Calu3 (cell line): ENCODE data around the gene GNA14. TPM values are rescaled to one million over a fixed set of nuclear protein-coding genes. Genes with fewer than 3 reads are reported as not detected.

Experiments used
- BruUV-seq: library from RNA; stranded (reverse); fragments of 400-500 nt; replicated peaks from 2 replicates; lab custom pipeline; 2021; lab: Mats Ljungman, UMichigan
- CTCF ChIA-PET: fragments of 300-600 bp; sonication (Branson Sonifier 250); formaldehyde crosslinking; loops from one replicate; lab custom pipeline; 2022; ENCODE audit warnings: antibody characterized with exemption; lab: Charles Lee
- DNase-seq: peaks from one replicate; pipeline ENCODE4 v3.0.0; 2022
- H3K27ac Mint-ChIP-seq: one replicate; pipeline ENCODE4 v1.8.0; 2022; ENCODE audit warnings: mixed read lengths; ENCODE audit not compliant: unreplicated experiment
- H3K27me3 Mint-ChIP-seq: one replicate; pipeline ENCODE4 v1.8.0; 2022; ENCODE audit warnings: mixed read lengths; ENCODE audit not compliant: unreplicated experiment
- H3K36me3 Mint-ChIP-seq: one replicate; pipeline ENCODE4 v1.8.0; 2022; ENCODE audit warnings: mild to moderate bottlenecking, moderate library complexity, mixed read lengths; ENCODE audit not compliant: insufficient read depth, unreplicated experiment
- H3K4me1 Mint-ChIP-seq: one replicate; pipeline ENCODE4 v1.8.0; 2022; ENCODE audit warnings: mild to moderate bottlenecking, low read depth, mixed read lengths; ENCODE audit not compliant: unreplicated experiment
- H3K4me3 Mint-ChIP-seq: one replicate; pipeline ENCODE4 v1.8.0; 2022; ENCODE audit warnings: mild to moderate bottlenecking, low read depth, moderate library complexity, mixed read lengths; ENCODE audit not compliant: unreplicated experiment
- H3K9me3 Mint-ChIP-seq: one replicate; pipeline ENCODE4 v1.8.0; 2022; ENCODE audit warnings: low read depth, mixed read lengths; ENCODE audit not compliant: unreplicated experiment
- CTCF ChIP-seq: fragments of 200-600 bp; IDR thresholded peaks from one replicate; pipeline ENCODE4 v1.8.0; 2022; ENCODE audit warnings: antibody characterized with exemption; ENCODE audit not compliant: unreplicated experiment
- intact Hi-C: fragments of 100-400 bp; cut with micrococcal nuclease; formaldehyde crosslinking; loops from one replicate; pipeline ENCODE4 v1.10.0; 2022; ENCODE audit not compliant: unreplicated experiment
- total RNA-seq: library from RNA; stranded (reverse); gene quantifications from 2 replicates; pipeline ENCODE4 v1.2.3, GENCODE V29; 2022

GNA14 gene
- total RNA-seq, 1 experiment from 2014 or later, result not detected

- no peak for TF ChIP-seq CTCF
- H3K4me1 Mint-ChIP-seq, result peaks cover 8% of the 10 kb centered on the region
- no peaks in the 10 kb centered on the region for H3K36me3 Mint-ChIP-seq
- H3K4me3 Mint-ChIP-seq, result no peak overlapping the region
- H3K27ac Mint-ChIP-seq, result no peak overlapping the region
- no peak for DNase-seq
- CTCF ChIA-PET, result no interaction called here
- H3K27me3 Mint-ChIP-seq, result peaks cover 14% of the 10 kb centered on the region
- H3K9me3 Mint-ChIP-seq, result no peaks in the 10 kb centered on the region
- no TSS peak for BruUV-seq
- intact Hi-C loops, result no loop called here
Observed at GRCh38 chr9:77453825-77454647, 194.1 kb downstream of the GNA14 start.

GRCh38 chr9:77451507-77451906 lies 196.6 kb downstream of the GNA14 start:
- no peak for TF ChIP-seq CTCF
- BruUV-seq, result no TSS peak
- H3K36me3 Mint-ChIP-seq, result no peaks in the 10 kb centered on the region
- no peak overlapping the region for H3K27ac Mint-ChIP-seq
- no peak overlapping the region for H3K4me3 Mint-ChIP-seq
- CTCF ChIA-PET, result no interaction called here
- H3K27me3 Mint-ChIP-seq, result peaks cover 14% of the 10 kb centered on the region
- H3K9me3 Mint-ChIP-seq, result no peaks in the 10 kb centered on the region
- no peaks in the 10 kb centered on the region for H3K4me1 Mint-ChIP-seq
- DNase-seq, result no peak
- intact Hi-C loops, result no loop called here

- H3K27ac Mint-ChIP-seq, result no peak overlapping the region
- peaks cover 14% of the 10 kb centered on the region for H3K27me3 Mint-ChIP-seq
- H3K9me3 Mint-ChIP-seq, result no peaks in the 10 kb centered on the region
- no peak overlapping the region for H3K4me3 Mint-ChIP-seq
- BruUV-seq, result no TSS peak
- no peaks in the 10 kb centered on the region for H3K36me3 Mint-ChIP-seq
- intact Hi-C loops, result no loop called here
- DNase-seq, result no peak
- CTCF ChIA-PET, result interaction anchor here (0.9 kb wide), 1 partner anchor 17 kb away, joined by 3 read pairs; no protein-coding TSS in a partner anchor
- TF ChIP-seq CTCF, result no peak
- H3K4me1 Mint-ChIP-seq, result no peaks in the 10 kb centered on the region
Observed at GRCh38 chr9:77450085-77450475, 198.0 kb downstream of the GNA14 start.

GRCh38 chr9:77449240-77450084 lies 198.7 kb downstream of the GNA14 start:
- intact Hi-C loops, result no loop called here
- Mint-ChIP-seq H3K9me3 (no peaks in the 10 kb centered on the region), H3K27ac (no peak overlapping the region), H3K4me3 (no peak overlapping the region), H3K27me3 (peaks cover 16% of the 10 kb centered on the region), H3K36me3 (no peaks in the 10 kb centered on the region), H3K4me1 (no peaks in the 10 kb centered on the region)
- CTCF ChIA-PET, result interaction anchor here (0.9 kb wide), 1 partner anchor 16 kb away, joined by 3 read pairs; no protein-coding TSS in a partner anchor
- no peak for TF ChIP-seq CTCF
- BruUV-seq, result no TSS peak
- peak; percentile 35 for DNase-seq
